K562 (cell line): ENCODE data around the gene MPC1.

Experiments
- POLR2A ChIP-seq: fragments of 450-650 bp; conservative IDR thresholded peaks from 2 replicates; pipeline ENCODE4 v1.6.1; 2016
- TF ChIP-seq, protein P1 (sequence below): IDR thresholded peaks from 3 replicates; pipeline ENCODE4 v1.6.1; 2011; ENCODE audit warnings: borderline replicate concordance, mild to moderate bottlenecking, moderate library complexity; ENCODE audit not compliant: insufficient read length; ENCODE audit errors: extremely low read depth

DNA sequence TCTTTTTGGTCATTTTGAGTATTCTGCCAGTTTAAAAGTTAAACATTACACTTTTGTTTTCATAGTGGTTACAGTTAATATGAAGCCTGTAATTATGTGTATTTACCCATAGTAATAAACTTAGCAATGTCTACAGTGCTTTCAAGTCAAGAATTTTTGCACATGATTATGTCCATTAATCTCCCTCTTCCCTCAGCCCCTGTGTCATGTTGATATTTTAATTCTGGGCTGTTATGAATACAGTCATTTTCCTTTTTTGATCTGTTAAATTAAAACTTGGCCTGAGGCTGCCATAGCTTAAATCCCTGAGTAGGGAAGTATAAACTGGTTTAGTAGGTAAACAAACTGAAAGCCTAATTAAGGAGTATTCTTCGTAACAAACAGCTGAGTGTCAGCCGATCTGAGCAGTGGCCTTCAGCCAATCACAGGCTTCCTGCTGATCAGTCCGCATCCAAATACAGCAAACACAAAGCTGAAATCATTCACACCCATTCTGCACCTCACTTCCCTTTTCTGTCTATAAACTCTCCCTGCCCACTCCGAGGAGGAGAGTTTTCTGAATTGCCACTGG lies 30.9 kb downstream of the MPC1 start:
- TF ChIP-seq, protein P1, sequence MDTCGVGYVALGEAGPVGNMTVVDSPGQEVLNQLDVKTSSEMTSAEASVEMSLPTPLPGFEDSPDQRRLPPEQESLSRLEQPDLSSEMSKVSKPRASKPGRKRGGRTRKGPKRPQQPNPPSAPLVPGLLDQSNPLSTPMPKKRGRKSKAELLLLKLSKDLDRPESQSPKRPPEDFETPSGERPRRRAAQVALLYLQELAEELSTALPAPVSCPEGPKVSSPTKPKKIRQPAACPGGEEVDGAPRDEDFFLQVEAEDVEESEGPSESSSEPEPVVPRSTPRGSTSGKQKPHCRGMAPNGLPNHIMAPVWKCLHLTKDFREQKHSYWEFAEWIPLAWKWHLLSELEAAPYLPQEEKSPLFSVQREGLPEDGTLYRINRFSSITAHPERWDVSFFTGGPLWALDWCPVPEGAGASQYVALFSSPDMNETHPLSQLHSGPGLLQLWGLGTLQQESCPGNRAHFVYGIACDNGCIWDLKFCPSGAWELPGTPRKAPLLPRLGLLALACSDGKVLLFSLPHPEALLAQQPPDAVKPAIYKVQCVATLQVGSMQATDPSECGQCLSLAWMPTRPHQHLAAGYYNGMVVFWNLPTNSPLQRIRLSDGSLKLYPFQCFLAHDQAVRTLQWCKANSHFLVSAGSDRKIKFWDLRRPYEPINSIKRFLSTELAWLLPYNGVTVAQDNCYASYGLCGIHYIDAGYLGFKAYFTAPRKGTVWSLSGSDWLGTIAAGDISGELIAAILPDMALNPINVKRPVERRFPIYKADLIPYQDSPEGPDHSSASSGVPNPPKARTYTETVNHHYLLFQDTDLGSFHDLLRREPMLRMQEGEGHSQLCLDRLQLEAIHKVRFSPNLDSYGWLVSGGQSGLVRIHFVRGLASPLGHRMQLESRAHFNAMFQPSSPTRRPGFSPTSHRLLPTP, result no peak
- no peak for TF ChIP-seq POLR2A
